ENCODE data around the gene EEIG1.

Gene EEIG1

DNA sequence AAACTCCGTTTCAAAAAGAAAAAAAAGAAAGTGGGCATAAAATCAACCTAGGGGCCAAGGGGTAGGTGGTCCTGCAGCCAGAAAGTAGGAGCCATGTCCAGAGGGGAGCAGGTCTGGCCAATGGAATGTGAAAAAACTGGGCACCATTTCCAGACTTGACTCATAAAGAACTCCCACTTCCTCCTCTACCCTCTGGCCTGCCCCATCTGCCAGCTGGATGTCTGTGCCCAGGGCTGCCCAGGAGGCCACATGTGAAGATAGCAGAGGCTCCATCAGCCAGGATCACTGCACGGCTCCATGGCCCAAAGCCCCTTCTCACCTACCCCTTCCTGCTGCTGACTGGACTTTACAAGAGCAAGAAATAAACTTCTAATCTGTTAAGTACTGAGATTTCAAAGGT lies 42.1 kb upstream of the EEIG1 start:
- Histone ChIP-seq H3K27ac (no peak overlapping the region), H3K4me3 (no peak overlapping the region)
- TF ChIP-seq CTCF (IDR thresholded peaks at IDR 0.05), result no peak
- no peak for DNase-seq (ENCODE audit: low spot score)

- no peak overlapping the region for H3K4me3 ChIP-seq
- no peak overlapping the region for H3K27ac ChIP-seq
- DNase-seq (ENCODE audit: low spot score), result no peak
- no peak for TF ChIP-seq CTCF (IDR thresholded peaks at IDR 0.05)
Observed at GRCh38 chr9:128021098-128021497, 40.3 kb upstream of the EEIG1 start.

- no peak for DNase-seq (ENCODE audit: low spot score)
- no peak for TF ChIP-seq CTCF (IDR thresholded peaks at IDR 0.05)
- no peak overlapping the region for H3K4me3 ChIP-seq
- H3K27ac ChIP-seq, result no peak overlapping the region
Observed at GRCh38 chr9:128020692-128021091, 39.9 kb upstream of the EEIG1 start.

DNA sequence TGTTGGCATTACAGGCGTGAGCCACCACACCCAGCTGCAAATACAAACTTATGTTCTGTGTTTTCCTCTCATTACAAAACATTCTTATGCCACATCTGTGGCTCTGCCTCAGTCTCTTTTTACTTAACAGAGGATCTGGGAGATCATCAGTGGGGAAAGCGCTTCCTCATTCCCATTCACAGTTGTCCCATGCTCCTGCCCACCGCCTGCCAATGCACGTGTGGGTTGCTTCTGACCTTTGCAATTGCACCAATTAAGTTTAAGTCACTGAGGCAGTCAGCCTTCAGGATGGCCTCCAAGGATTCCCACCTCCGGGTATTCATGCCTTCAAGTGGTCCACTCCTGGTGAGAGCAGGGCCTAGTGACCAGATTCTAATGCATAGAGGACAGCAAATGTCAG lies 34.9 kb upstream of the EEIG1 start:
- TF ChIP-seq CTCF (IDR thresholded peaks at IDR 0.05), result no peak
- no peak for DNase-seq (ENCODE audit: low spot score)
- Histone ChIP-seq H3K4me3 (no peak overlapping the region), H3K27ac (no peak overlapping the region)

DNA sequence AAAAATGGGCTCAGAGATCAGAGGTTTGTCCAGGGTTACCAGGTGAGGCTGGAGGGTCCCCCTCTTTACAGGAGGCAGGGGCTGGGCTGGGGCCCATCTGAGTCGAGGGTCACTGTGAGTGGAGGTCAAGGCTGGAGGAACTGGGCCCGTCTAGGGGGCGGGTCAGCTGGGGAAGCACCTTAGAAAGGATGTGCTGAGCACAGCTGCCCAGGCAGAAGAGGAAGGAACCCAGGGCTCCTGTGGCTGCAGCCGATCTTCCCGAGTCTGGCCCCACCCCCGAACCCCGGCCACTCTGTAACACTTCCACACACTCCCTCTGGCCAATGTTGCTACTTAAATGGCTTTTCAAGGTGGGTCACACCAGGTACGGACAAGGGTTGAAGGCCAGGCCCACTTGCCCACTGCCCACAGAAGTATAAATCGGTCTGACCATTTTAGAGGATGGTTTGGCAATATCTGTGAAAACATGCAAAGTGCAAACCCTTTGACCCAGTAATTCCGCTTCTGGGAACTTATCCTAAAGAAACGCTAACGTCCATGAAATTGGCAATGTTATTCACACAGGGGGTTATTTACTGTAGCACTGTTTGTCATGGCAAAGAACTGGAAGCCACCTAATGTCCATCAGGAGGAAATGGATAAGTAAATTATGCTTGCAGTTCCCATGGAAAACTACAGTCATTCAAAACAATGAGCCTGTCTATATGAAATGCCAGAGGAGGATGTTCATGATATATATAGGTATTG lies 30.5 kb upstream of the EEIG1 start:
- TF ChIP-seq CTCF (IDR thresholded peaks at IDR 0.05), result no peak
- no peak for DNase-seq (ENCODE audit: low spot score)
- Histone ChIP-seq H3K27ac (no peak overlapping the region), H3K4me3 (no peak overlapping the region)

DNA sequence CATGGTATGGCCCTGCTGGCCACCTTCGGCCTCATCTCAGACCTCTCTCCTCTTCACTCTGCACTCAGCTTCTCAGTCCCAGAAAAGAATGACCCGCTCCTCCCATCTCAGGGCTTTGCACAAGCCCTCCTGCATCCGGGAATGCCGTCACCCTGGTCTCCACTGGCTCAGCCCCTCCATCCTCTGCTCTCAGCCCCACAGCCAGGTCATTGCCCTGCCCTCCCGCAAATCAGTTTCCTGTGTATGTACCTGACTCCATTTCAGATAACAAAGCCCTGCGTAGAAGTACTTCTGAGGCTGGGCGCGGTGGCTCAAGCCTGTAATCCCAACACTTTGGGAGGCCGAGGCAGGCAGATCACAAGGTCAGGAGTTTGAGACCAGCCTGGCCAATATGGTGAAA lies 28.9 kb upstream of the EEIG1 start:
- no peak overlapping the region for H3K27ac ChIP-seq
- DNase-seq (ENCODE audit: low spot score), result no peak
- no peak overlapping the region for H3K4me3 ChIP-seq
- no peak for TF ChIP-seq CTCF (IDR thresholded peaks at IDR 0.05)

DNA sequence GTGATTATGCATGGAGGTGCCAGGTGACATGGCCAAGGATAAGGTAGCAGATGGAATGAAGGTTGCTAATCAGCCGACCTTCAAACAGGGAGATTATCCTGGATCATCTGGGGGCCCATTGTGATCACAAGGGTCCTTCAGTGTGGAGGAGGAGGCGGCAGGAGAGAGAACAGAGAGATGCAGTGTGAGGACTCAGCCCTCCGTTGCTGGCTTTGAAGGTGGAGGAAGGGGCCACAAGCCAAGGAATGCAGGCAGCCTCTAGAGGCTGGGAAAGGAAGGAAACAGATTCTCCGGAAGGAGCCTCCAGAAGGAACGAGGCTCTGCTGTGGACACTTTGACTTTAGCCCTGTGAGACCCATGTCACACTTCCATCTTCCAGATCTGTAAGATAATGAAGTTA lies 27.4 kb upstream of the EEIG1 start:
- H3K4me3 ChIP-seq, result no peak overlapping the region
- no peak for TF ChIP-seq CTCF (IDR thresholded peaks at IDR 0.05)
- no peak for DNase-seq (ENCODE audit: low spot score)
- no peak overlapping the region for H3K27ac ChIP-seq

Data from coronary artery (tissue), 2 donors.